DND-41 (cell line): ENCODE measurements around the gene PPFIBP1.

Experiments
- ATAC-seq: fragments of 200-7000 bp; cut with Tn5 transposase; 3 replicates; pipeline ENCODE4 v1.9.1; 2021; ENCODE audit warnings: low read depth; ENCODE audit not compliant: insufficient read depth
- DNase-seq: peaks from one replicate; pipeline ENCODE4 v3.0.0-alpha.2; 2020
- H2AFZ ChIP-seq: 2 replicates; pipeline ENCODE4 v1.6.0; 2012; ENCODE audit warnings: low read depth, low read length
- H3K27ac ChIP-seq: 2 replicates; pipeline ENCODE4 v1.5.1; 2012; ENCODE audit warnings: low read length, inconsistent platforms
- H3K27me3 ChIP-seq: fragments of 200-600 bp; sonication (generic); 2 replicates; pipeline ENCODE4 v1.6.0; 2012; ENCODE audit warnings: low read length, mild to moderate bottlenecking, inconsistent platforms; ENCODE audit not compliant: insufficient read depth, poor library complexity
- H3K36me3 ChIP-seq: 2 replicates; pipeline ENCODE4 v1.5.1; 2012; ENCODE audit warnings: low read length, inconsistent platforms; ENCODE audit not compliant: insufficient read depth
- H3K4me1 ChIP-seq: 2 replicates; pipeline ENCODE4 v1.5.1; 2012; ENCODE audit warnings: mild to moderate bottlenecking, low read length; ENCODE audit not compliant: insufficient read depth
- H3K4me2 ChIP-seq: 2 replicates; pipeline ENCODE4 v1.6.0; 2012; ENCODE audit warnings: mild to moderate bottlenecking, moderate library complexity, low read length, inconsistent platforms; ENCODE audit not compliant: insufficient read depth
- H3K4me3 ChIP-seq, 2 experiments: fragments of 200-600 bp in 1 of 2; shearing (Covaris generic) in 1 of 2; 2 replicates each; pipeline ENCODE4 v1.5.1; 2012 to 2016; ENCODE audit warnings: inconsistent platforms in 2 of 2, low read length in 2 of 2, mild to moderate bottlenecking in 2 of 2, low read depth in 1 of 2, moderate library complexity in 1 of 2
- H3K79me2 ChIP-seq: 2 replicates; pipeline ENCODE4 v1.6.0; 2012; ENCODE audit warnings: low read length, inconsistent platforms; ENCODE audit not compliant: insufficient read depth
- H3K9ac ChIP-seq: 2 replicates; pipeline ENCODE4 v1.6.0; 2012; ENCODE audit warnings: low read depth, mild to moderate bottlenecking, inconsistent platforms, low read length, moderate library complexity
- H3K9me3 ChIP-seq: 2 replicates; pipeline ENCODE4 v1.5.1; 2012; ENCODE audit warnings: low read length, moderate library complexity, mild to moderate bottlenecking, inconsistent platforms; ENCODE audit not compliant: insufficient read depth, severe bottlenecking
- H4K20me1 ChIP-seq: 2 replicates; pipeline ENCODE4 v1.6.0; 2012; ENCODE audit warnings: low read length; ENCODE audit not compliant: insufficient read depth
- EZH2 ChIP-seq: IDR thresholded peaks from 3 replicates; pipeline ENCODE4 v1.6.1; 2012; ENCODE audit warnings: borderline replicate concordance, low read depth, mild to moderate bottlenecking, moderate library complexity, low read length, inconsistent platforms; ENCODE audit not compliant: severe bottlenecking
- TF ChIP-seq, protein P1 (sequence below): IDR thresholded peaks from 2 replicates; pipeline ENCODE4 v1.5.1; 2012; ENCODE audit warnings: borderline replicate concordance, low read length, moderate library complexity, mild to moderate bottlenecking; ENCODE audit not compliant: poor library complexity, severe bottlenecking; ENCODE audit errors: extremely low read depth

The PPFIBP1 gene

DNA sequence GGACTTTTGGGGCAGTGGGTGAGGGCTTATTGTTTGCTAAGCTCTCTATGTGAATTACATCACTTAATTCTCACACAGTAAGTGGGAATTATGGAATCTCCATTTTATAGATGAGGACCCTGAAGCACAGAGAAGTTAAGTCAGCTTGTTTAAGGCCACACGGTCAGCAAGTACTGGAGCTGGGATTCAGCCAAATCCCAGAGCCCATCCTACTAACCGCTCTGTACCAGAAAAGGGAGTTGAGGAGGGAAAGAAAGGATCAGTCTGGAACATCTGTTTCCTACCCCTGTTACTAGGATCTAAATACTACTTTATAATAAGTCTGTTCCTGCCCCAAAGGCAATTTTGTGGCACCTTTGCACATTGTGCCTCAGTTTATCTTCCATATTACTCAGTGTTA lies 42.6 kb downstream of the PPFIBP1 start:
- TF ChIP-seq, protein P1, sequence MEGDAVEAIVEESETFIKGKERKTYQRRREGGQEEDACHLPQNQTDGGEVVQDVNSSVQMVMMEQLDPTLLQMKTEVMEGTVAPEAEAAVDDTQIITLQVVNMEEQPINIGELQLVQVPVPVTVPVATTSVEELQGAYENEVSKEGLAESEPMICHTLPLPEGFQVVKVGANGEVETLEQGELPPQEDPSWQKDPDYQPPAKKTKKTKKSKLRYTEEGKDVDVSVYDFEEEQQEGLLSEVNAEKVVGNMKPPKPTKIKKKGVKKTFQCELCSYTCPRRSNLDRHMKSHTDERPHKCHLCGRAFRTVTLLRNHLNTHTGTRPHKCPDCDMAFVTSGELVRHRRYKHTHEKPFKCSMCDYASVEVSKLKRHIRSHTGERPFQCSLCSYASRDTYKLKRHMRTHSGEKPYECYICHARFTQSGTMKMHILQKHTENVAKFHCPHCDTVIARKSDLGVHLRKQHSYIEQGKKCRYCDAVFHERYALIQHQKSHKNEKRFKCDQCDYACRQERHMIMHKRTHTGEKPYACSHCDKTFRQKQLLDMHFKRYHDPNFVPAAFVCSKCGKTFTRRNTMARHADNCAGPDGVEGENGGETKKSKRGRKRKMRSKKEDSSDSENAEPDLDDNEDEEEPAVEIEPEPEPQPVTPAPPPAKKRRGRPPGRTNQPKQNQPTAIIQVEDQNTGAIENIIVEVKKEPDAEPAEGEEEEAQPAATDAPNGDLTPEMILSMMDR, result no peak
- TF ChIP-seq EZH2, result no peak
- no peaks in the 10 kb centered on the region for H4K20me1 ChIP-seq
- no peaks in the 10 kb centered on the region for H3K9me3 ChIP-seq
- H2AFZ ChIP-seq, result no peak overlapping the region
- H3K27me3 ChIP-seq, result peaks cover 2% of the 10 kb centered on the region
- H3K9ac ChIP-seq, result no peak overlapping the region
- no peak for DNase-seq
- H3K79me2 ChIP-seq, result no peaks in the 10 kb centered on the region
- no peak for ATAC-seq
- no peak overlapping the region for H3K27ac ChIP-seq
- no peak overlapping the region for H3K4me2 ChIP-seq
- H3K4me3 ChIP-seq, result no peak overlapping the region
- H3K36me3 ChIP-seq, result no peaks in the 10 kb centered on the region
- no peaks in the 10 kb centered on the region for H3K4me1 ChIP-seq

DNA sequence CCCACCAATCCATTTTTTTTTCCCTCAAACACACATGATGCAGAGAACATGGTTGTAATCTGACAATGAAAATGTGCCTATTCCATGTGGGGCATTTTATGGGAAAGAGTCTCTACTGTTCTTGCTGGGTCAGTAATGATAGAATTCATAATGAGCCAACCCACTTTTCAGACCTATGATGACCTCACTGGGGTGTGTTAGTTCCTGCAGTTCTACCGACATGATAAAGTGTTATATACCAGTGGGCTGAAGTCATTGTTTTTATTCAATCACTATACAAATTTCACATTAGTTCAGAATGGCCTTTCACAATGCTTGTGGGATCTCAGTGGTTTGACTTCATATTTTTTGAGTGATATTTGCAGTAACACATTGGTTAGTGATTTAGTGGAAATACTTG lies 47.5 kb downstream of the PPFIBP1 start:
- no peak overlapping the region for H2AFZ ChIP-seq
- no peaks in the 10 kb centered on the region for H4K20me1 ChIP-seq
- no peaks in the 10 kb centered on the region for H3K4me1 ChIP-seq
- H3K4me3 ChIP-seq, result no peak overlapping the region
- no peaks in the 10 kb centered on the region for H3K9me3 ChIP-seq
- no peak for ATAC-seq
- TF ChIP-seq, protein P1, result no peak
- no peak for TF ChIP-seq EZH2
- H3K9ac ChIP-seq, result no peak overlapping the region
- H3K27ac ChIP-seq, result no peak overlapping the region
- no peaks in the 10 kb centered on the region for H3K79me2 ChIP-seq
- no peaks in the 10 kb centered on the region for H3K36me3 ChIP-seq
- no peak for DNase-seq
- H3K4me2 ChIP-seq, result no peak overlapping the region
- H3K27me3 ChIP-seq, result peaks cover 2% of the 10 kb centered on the region

DNA sequence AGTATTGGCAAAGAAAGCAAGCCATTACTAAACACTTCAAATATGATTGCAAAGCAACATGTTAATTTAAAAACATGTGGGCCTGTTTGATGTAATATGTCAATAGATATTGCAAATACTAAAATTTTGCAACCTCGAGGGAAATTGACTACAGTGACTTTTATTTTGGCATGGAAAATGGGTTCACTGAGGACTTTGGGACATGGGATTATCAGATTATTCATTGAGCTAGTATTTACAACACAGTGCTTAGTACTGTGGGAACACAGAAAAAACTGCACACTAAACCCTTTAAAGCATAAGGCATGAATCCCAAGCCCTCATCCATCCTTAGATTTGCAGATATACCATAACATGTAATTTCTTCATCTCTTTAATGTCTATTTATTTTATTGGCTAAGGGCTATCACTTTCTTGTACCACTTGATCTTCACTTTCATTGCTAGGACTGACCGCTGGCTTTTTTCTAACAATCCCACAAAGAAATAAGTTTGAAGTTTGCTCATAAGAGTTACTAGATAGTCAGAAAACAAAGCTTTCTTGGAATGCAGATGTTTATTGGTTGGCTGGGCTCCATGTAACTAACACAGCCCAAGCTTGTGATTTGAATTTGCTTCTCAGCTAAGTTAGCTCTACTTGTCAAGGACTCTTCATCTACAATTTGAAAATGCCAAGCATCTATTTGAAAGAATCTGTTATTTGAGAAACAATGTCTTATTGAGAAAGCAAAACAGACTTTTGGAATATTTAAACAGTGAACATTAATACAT lies 48.7 kb downstream of the PPFIBP1 start:
- peaks cover 2% of the 10 kb centered on the region for H3K27me3 ChIP-seq

More for the DNA sequence above, 48.7 kb downstream of the PPFIBP1 start:
- ATAC-seq, result no peak
- H3K79me2 ChIP-seq, result no peaks in the 10 kb centered on the region
- no peak overlapping the region for H3K4me2 ChIP-seq
- H3K36me3 ChIP-seq, result no peaks in the 10 kb centered on the region
- no peaks in the 10 kb centered on the region for H3K4me1 ChIP-seq
- H3K9ac ChIP-seq, result no peak overlapping the region
- TF ChIP-seq, protein P1, result no peak
- TF ChIP-seq EZH2, result no peak
- H3K4me3 ChIP-seq, result no peak overlapping the region
- no peak overlapping the region for H3K27ac ChIP-seq
- DNase-seq, result no peak
- H4K20me1 ChIP-seq, result no peaks in the 10 kb centered on the region
- H3K9me3 ChIP-seq, result no peaks in the 10 kb centered on the region
- no peak overlapping the region for H2AFZ ChIP-seq
